IMR-90 (cell line): ENCODE data around the gene EIF4G3. TPM values are rescaled to one million over a fixed set of nuclear protein-coding genes. Genes with fewer than 3 reads are reported as not detected.

ENCODE experiments used
- ATAC-seq: fragments of 200-7000 bp; cut with Tn5 transposase; 2 replicates; pipeline ENCODE4 v1.9.1; 2020; ENCODE audit warnings: low read depth, mild to moderate bottlenecking, moderate library complexity
- BruUV-seq: library from RNA; stranded (reverse); fragments of 400-500 nt; replicated peaks from 2 replicates; lab custom pipeline; 2021; lab: Mats Ljungman, UMichigan
- CTCF ChIA-PET: fragments of 300-600 bp; formaldehyde crosslinking; extraction: SDS; loops from one replicate; lab custom pipeline; 2021; ENCODE audit warnings: antibody characterized with exemption; lab: Yijun Ruan, JAX
- POLR2A ChIA-PET: fragments of 300-600 bp; sonication (Branson Sonifier 250); formaldehyde crosslinking; loops from one replicate; lab custom pipeline; 2022; ENCODE audit warnings: antibody characterized with exemption; ENCODE audit not compliant: unreplicated experiment; lab: Charles Lee
- DNase-seq: peaks from one replicate; pipeline ENCODE4 v3.0.0; 2013
- H2AFZ ChIP-seq: replicated peaks from 2 replicates; pipeline ENCODE3; 2013; ENCODE audit warnings: low read length, mild to moderate bottlenecking; ENCODE audit not compliant: poor library complexity
- H2AK5ac ChIP-seq: 2 replicates; pipeline ENCODE4 v1.6.1; 2013; ENCODE audit warnings: low read depth, low read length, inconsistent platforms
- H2AK9ac ChIP-seq: replicated peaks from 2 replicates; pipeline ENCODE3; 2013; ENCODE audit warnings: mild to moderate bottlenecking, low read depth, low read length, moderate library complexity; ENCODE audit not compliant: poor library complexity
- H2BK120ac ChIP-seq: 2 replicates; pipeline ENCODE4 v1.6.1; 2013; ENCODE audit warnings: low read depth, low read length, inconsistent platforms
- H2BK15ac ChIP-seq: 3 replicates; pipeline ENCODE4 v1.6.1; 2013; ENCODE audit warnings: low read depth, low read length, inconsistent platforms
- H2BK20ac ChIP-seq: 2 replicates; pipeline ENCODE4 v1.6.1; 2013; ENCODE audit warnings: low read depth, mild to moderate bottlenecking, inconsistent platforms, low read length, moderate library complexity
- H2BK5ac ChIP-seq: 2 replicates; pipeline ENCODE4 v1.6.1; 2013; ENCODE audit warnings: mild to moderate bottlenecking, low read depth, low read length, inconsistent platforms; ENCODE audit not compliant: poor library complexity, severe bottlenecking
- H3K14ac ChIP-seq: replicated peaks from 2 replicates; pipeline ENCODE4 v1.6.1; 2013; ENCODE audit warnings: low read depth, low read length, inconsistent platforms
- H3K18ac ChIP-seq: 2 replicates; pipeline ENCODE4 v1.6.1; 2013; ENCODE audit warnings: low read depth, low read length, control low read depth
- H3K23ac ChIP-seq: 2 replicates; pipeline ENCODE4 v1.6.1; 2013; ENCODE audit warnings: low read depth, low read length, inconsistent platforms
- H3K27ac ChIP-seq: 2 replicates; pipeline ENCODE4 v1.5.1; 2013; ENCODE audit warnings: mild to moderate bottlenecking, control low read depth, low read length; ENCODE audit not compliant: insufficient read depth
- H3K27me3 ChIP-seq: 2 replicates; pipeline ENCODE4 v1.6.1; 2013; ENCODE audit warnings: low read length; ENCODE audit not compliant: control insufficient read depth, insufficient read depth
- H3K36me3 ChIP-seq: 2 replicates; pipeline ENCODE4 v1.6.1; 2013; ENCODE audit warnings: low read length, mixed read lengths; ENCODE audit not compliant: control insufficient read depth, insufficient read depth
- H3K4ac ChIP-seq: 2 replicates; pipeline ENCODE4 v1.6.1; 2013; ENCODE audit warnings: low read depth, low read length, inconsistent platforms
- H3K4me1 ChIP-seq: 2 replicates; pipeline ENCODE4 v1.6.1; 2013; ENCODE audit warnings: low read length, mixed read lengths; ENCODE audit not compliant: control insufficient read depth, insufficient read depth
- H3K4me2 ChIP-seq: 2 replicates; pipeline ENCODE4 v1.6.1; 2013; ENCODE audit warnings: low read depth, mild to moderate bottlenecking, control low read depth, low read length, moderate library complexity
- H3K4me3 ChIP-seq: 2 replicates; pipeline ENCODE4 v1.5.1; 2013; ENCODE audit warnings: low read depth, mild to moderate bottlenecking, control low read depth, low read length, moderate library complexity; ENCODE audit not compliant: insufficient read depth
- H3K56ac ChIP-seq: 2 replicates; pipeline ENCODE4 v1.6.1; 2013; ENCODE audit warnings: low read length, inconsistent platforms; ENCODE audit not compliant: insufficient read depth; ENCODE audit errors: extremely low read depth
- H3K79me1 ChIP-seq, 2 experiments: 2 replicates each; pipeline ENCODE4 v1.6.1; 2013; ENCODE audit warnings: low read length in 2 of 2, inconsistent platforms in 1 of 2, low read depth in 1 of 2
- H3K9ac ChIP-seq: 2 replicates; pipeline ENCODE4 v1.6.1; 2013; ENCODE audit warnings: low read depth, low read length, control low read depth
- H3K9me1 ChIP-seq: 2 replicates; pipeline ENCODE4 v1.6.1; 2013; ENCODE audit warnings: low read length, inconsistent platforms; ENCODE audit not compliant: insufficient read depth
- H3K9me3 ChIP-seq: 2 replicates; pipeline ENCODE4 v1.6.1; 2013; ENCODE audit warnings: low read length; ENCODE audit not compliant: control insufficient read depth, insufficient read depth
- H4K20me1 ChIP-seq: 2 replicates; pipeline ENCODE4 v1.6.1; 2013; ENCODE audit warnings: low read length, inconsistent platforms; ENCODE audit not compliant: insufficient read depth
- H4K5ac ChIP-seq: 2 replicates; pipeline ENCODE4 v1.6.1; 2013; ENCODE audit warnings: mild to moderate bottlenecking, low read depth, low read length, control low read depth
- H4K8ac ChIP-seq, 2 experiments: 2 replicates each; pipeline ENCODE4 v1.6.1; 2013; ENCODE audit warnings: low read depth in 2 of 2, low read length in 2 of 2, control low read depth in 1 of 2, inconsistent platforms in 1 of 2
- H4K91ac ChIP-seq: 2 replicates; pipeline ENCODE4 v1.6.1; 2013; ENCODE audit warnings: low read depth, low read length, inconsistent platforms; ENCODE audit not compliant: insufficient read depth
- BHLHE40 ChIP-seq: fragments of 150-350 bp; IDR thresholded peaks from 2 replicates; pipeline ENCODE4 v1.6.1; 2016; ENCODE audit warnings: mild to moderate bottlenecking, low read depth, low read length
- CHD1 ChIP-seq: IDR thresholded peaks from 2 replicates; pipeline ENCODE4 v1.6.1; 2012; ENCODE audit warnings: low read depth, low read length, improper control_type of control experiment
- ELK1 ChIP-seq: fragments of 150-350 bp; IDR thresholded peaks from 2 replicates; pipeline ENCODE4 v1.6.1; 2016; ENCODE audit warnings: low read depth, mild to moderate bottlenecking, low read length, moderate library complexity, borderline replicate concordance
- FOS ChIP-seq: fragments of 150-350 bp; IDR thresholded peaks from 2 replicates; pipeline ENCODE4 v1.6.1; 2016; ENCODE audit warnings: low read depth, low read length
- MAFK ChIP-seq: IDR thresholded peaks from 2 replicates; pipeline ENCODE4 v1.6.1; 2012; ENCODE audit warnings: low read depth, low read length, improper control_type of control experiment
- MAZ ChIP-seq: IDR thresholded peaks from 2 replicates; pipeline ENCODE4 v1.6.1; 2012; ENCODE audit warnings: low read depth, mild to moderate bottlenecking, low read length, improper control_type of control experiment, moderate library complexity, borderline replicate concordance
- MXI1 ChIP-seq: IDR thresholded peaks from 2 replicates; pipeline ENCODE4 v1.6.1; 2012; ENCODE audit warnings: low read depth, mild to moderate bottlenecking, low read length, moderate library complexity, borderline replicate concordance
- NFE2L2 ChIP-seq: fragments of 150-350 bp; IDR thresholded peaks from 2 replicates; pipeline ENCODE4 v1.6.1; 2016; ENCODE audit warnings: low read depth, mild to moderate bottlenecking, low read length
- POLR2A ChIP-seq: IDR thresholded peaks from 2 replicates; pipeline ENCODE4 v1.6.1; 2012; ENCODE audit warnings: mild to moderate bottlenecking, low read depth, low read length
- RAD21 ChIP-seq: IDR thresholded peaks from 2 replicates; pipeline ENCODE4 v1.6.1; 2012; ENCODE audit warnings: low read length, improper control_type of control experiment
- RCOR1 ChIP-seq: IDR thresholded peaks from 2 replicates; pipeline ENCODE4 v1.6.1; 2012; ENCODE audit warnings: mild to moderate bottlenecking, low read length, improper control_type of control experiment; ENCODE audit not compliant: insufficient replicate concordance
- RFX5 ChIP-seq: IDR thresholded peaks from 2 replicates; pipeline ENCODE4 v1.8.0; 2012; ENCODE audit warnings: low read depth, mild to moderate bottlenecking, low read length, moderate library complexity
- SMC3 ChIP-seq: fragments of 150-350 bp; IDR thresholded peaks from 2 replicates; pipeline ENCODE4 v1.6.1; 2016; ENCODE audit warnings: low read depth, mild to moderate bottlenecking, antibody characterized with exemption, low read length, moderate library complexity
- USF2 ChIP-seq: fragments of 150-350 bp; IDR thresholded peaks from 2 replicates; pipeline ENCODE4 v1.6.1; 2017; ENCODE audit warnings: mild to moderate bottlenecking, antibody characterized with exemption, low read length, low read depth
- WGBS, 2 experiments: methylation state at CpG; one replicate each; pipeline versions ENCODE4 v1.1.5 to v1.1.7; 2013; ENCODE audit warnings: missing lambda C conversion rate in 2 of 2; ENCODE audit not compliant: insufficient read length in 1 of 2; ENCODE audit errors: extremely low coverage in 2 of 2; 5-methylcytosine and 5-hydroxymethylcytosine counted together
- dilution Hi-C: fragments of 300-500 bp; cut with HindIII; formaldehyde crosslinking; loops from one replicate; pipeline ENCODE4 v1.14.3; 2018; ENCODE audit warnings: low sequenced_read_pairs; ENCODE audit not compliant: unreplicated experiment
- in situ Hi-C: fragments of 300-500 bp; cut with MboI; formaldehyde crosslinking; loops from 3 replicates; pipeline ENCODE4 v1.14.3; 2019; ENCODE audit warnings: low sequenced_read_pairs, inconsistent platforms, mixed read lengths
- intact Hi-C: fragments of 100-400 bp; cut with micrococcal nuclease; formaldehyde crosslinking; loops from 2 replicates; pipeline ENCODE4 v1.10.0; 2022
- polyA plus RNA-seq, 3 experiments: library from polyadenylated mRNA; depleted of rRNA; stranded (reverse); fragments of >200 nt; gene quantifications; 2 replicates each; pipeline ENCODE4 v1.2.3, GENCODE V29; 2012; ENCODE audit warnings: low replicate concordance in 1 of 3
- total RNA-seq: library from RNA; depleted of rRNA; stranded (reverse); fragments of >200 nt; gene quantifications from 2 replicates; pipeline ENCODE4 v1.2.3, GENCODE V29; 2012

The EIF4G3 gene
- total and polyA plus RNA-seq, 2 of the 4 experiments (the other 2 are of a cell fraction): 25.8 to 49.2 TPM

GRCh38 chr1:21046132-21046531 lies 130.6 kb downstream of the EIF4G3 start:
- TF ChIP-seq RAD21 (no peak), SMC3 (no peak), BHLHE40 (no peak), MAZ (no peak), RCOR1 (no peak), FOS (no peak), MXI1 (no peak), MAFK (no peak), ELK1 (no peak), NFE2L2 (no peak), RFX5 (no peak), USF2 (no peak), CHD1 (no peak), POLR2A (no peak)
- Histone ChIP-seq H2BK120ac (no peak overlapping the region), H3K4me1 (peaks cover 12% of the 10 kb centered on the region), H2AK9ac (no peak overlapping the region), H3K14ac (no peak overlapping the region), H3K9ac (no peak overlapping the region), H2BK5ac (no peak overlapping the region), H4K91ac (no peak overlapping the region), H3K27me3 (no peaks in the 10 kb centered on the region), H3K4ac (no peak overlapping the region), H3K79me1 (peaks cover 20 to 69% of the 10 kb centered on the region in 2 experiments), H3K56ac (no peak overlapping the region), H3K4me3 (no peak overlapping the region), H2AFZ (no peak overlapping the region), H3K9me3 (no peaks in the 10 kb centered on the region), H2BK15ac (no peak overlapping the region), H4K20me1 (peaks cover 57% of the 10 kb centered on the region), H3K23ac (no peak overlapping the region), H4K5ac (no peak overlapping the region), H4K8ac (no peak overlapping the region), H3K18ac (no peak overlapping the region), H2BK20ac (no peak overlapping the region), H3K4me2 (no peak overlapping the region), H3K36me3 (peaks cover 10% of the 10 kb centered on the region; the same call in 1 of the 2 replicates), H2AK5ac (no peak overlapping the region), H3K27ac (no peak overlapping the region), H3K9me1 (peaks cover 8% of the 10 kb centered on the region)
- ATAC-seq (no peak), DNase-seq (no peak)
- no CpG with 5 or more reads among the region's 3 CpGs for WGBS, 2 experiments
- POLR2A ChIA-PET: no interaction called here
- no TSS peak for BruUV-seq
- intact Hi-C loops (no loop called here), in situ Hi-C loops (no loop called here), dilution Hi-C loops (no loop called here)
- CTCF ChIA-PET: interaction anchor here (0.6 kb wide), 1 partner anchor 43 kb away, joined by 7 read pairs; no protein-coding TSS in a partner anchor
